ENCODE results near the gene PHPT1. TPM values are rescaled to one million over a fixed set of nuclear protein-coding genes. Genes with fewer than 3 reads are reported as not detected.

Gene PHPT1
- total RNA-seq, 1 experiment from 2014 or later = 94.7 TPM

DNA sequence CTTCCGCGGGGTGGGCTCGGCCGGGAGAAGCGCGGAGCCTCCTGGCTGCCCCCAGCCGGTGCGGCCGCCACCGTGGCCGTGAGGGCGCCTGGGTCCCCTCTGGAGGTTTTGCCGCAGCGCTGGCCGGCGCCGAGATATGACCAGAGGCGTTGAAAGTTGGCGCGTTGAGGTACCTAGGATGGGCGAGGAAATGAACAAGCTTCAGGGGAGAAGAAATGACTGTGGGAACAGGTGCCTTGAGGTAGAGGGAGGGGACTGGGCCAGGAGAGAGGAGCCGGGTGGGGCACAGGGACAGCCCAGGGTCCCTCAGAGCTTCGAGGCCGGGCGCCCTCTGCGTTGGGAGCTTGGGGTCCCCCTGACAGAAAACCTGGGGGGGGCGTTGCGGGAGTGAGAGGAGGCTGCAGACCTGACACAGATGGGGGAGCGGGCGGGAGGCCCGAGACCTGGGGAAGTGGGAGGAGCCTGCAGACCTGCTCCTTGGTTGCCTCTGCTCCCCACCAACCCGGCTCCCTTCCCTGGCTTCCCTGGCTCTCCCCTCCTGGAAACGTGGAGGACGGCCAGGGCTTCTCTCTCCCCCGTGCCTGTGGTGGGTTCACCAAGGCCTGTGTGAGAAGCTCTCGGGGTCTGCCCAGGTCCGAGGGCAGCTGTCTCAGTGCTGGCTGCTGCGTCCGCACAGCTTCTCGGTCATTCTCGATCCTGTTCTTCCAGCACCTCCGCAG is 27.2 kb upstream of the PHPT1 start:
- H3K4me1 ChIP-seq (ENCODE audit: insufficient read depth, low read length, poor library complexity, severe bottlenecking) = peaks cover 7% of the 10 kb centered on the region
- no peaks in the 10 kb centered on the region for H3K9me3 ChIP-seq (ENCODE audit: low read depth, low read length, poor library complexity, severe bottlenecking)
- TF ChIP-seq, protein P1, sequence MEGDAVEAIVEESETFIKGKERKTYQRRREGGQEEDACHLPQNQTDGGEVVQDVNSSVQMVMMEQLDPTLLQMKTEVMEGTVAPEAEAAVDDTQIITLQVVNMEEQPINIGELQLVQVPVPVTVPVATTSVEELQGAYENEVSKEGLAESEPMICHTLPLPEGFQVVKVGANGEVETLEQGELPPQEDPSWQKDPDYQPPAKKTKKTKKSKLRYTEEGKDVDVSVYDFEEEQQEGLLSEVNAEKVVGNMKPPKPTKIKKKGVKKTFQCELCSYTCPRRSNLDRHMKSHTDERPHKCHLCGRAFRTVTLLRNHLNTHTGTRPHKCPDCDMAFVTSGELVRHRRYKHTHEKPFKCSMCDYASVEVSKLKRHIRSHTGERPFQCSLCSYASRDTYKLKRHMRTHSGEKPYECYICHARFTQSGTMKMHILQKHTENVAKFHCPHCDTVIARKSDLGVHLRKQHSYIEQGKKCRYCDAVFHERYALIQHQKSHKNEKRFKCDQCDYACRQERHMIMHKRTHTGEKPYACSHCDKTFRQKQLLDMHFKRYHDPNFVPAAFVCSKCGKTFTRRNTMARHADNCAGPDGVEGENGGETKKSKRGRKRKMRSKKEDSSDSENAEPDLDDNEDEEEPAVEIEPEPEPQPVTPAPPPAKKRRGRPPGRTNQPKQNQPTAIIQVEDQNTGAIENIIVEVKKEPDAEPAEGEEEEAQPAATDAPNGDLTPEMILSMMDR (conservative IDR thresholded peaks at IDR 0.05; ENCODE audit: low read depth, low read length) = no peak
- TF ChIP-seq EZH2 (IDR thresholded peaks at IDR 0.05; ENCODE audit: borderline replicate concordance, low read depth, low read length, poor library complexity, severe bottlenecking) = no peak
- no TSS peak for BruUV-seq (replicated peaks)
- no peaks in the 10 kb centered on the region for H3K27me3 ChIP-seq (replicated peaks; ENCODE audit: insufficient read depth, low read depth, low read length, poor library complexity)
- ChIA-PET POLR2A (ENCODE audit: low non-redundant PET) (no interaction called here), CTCF (interaction anchor here (1.2 kb wide), 1 partner anchor 20 kb away, joined by 3 read pairs; the partner anchor contains the start of gene AJM1)
- no peak for DNase-seq (ENCODE audit: low spot score)
- peak overlapping the region; percentile 77 for H3K27ac ChIP-seq (ENCODE audit: low read depth, low read length, poor library complexity, severe bottlenecking)
- peak overlapping the region; percentile 38 for H3K4me3 ChIP-seq (ENCODE audit: low read depth, low read length, poor library complexity, severe bottlenecking)
- intact Hi-C loops (cut with micrococcal nuclease; ENCODE audit: unreplicated experiment) = no loop called here
- H3K36me3 ChIP-seq (ENCODE audit: insufficient read depth, low read length, poor library complexity, severe bottlenecking) = peaks cover 38% of the 10 kb centered on the region

GRCh38 chr9:136823136-136824046 is 25.8 kb upstream of the PHPT1 start:
- intact Hi-C loops (cut with micrococcal nuclease; ENCODE audit: unreplicated experiment) = no loop called here
- H3K27me3 ChIP-seq (replicated peaks; ENCODE audit: insufficient read depth, low read depth, low read length, poor library complexity) = no peaks in the 10 kb centered on the region
- ChIA-PET CTCF (interaction anchor here (0.6 to 1.2 kb wide), 2 partner anchors 19 to 204 kb away, joined by 3 to 5 read pairs; partner anchors contain the start of gene AJM1), POLR2A (ENCODE audit: low non-redundant PET) (interaction anchor here (0.5 to 0.6 kb wide), 2 partner anchors 13 to 376 kb away, joined by 3 to 5 read pairs; no protein-coding TSS in a partner anchor)
- H3K9me3 ChIP-seq (ENCODE audit: low read depth, low read length, poor library complexity, severe bottlenecking) = no peaks in the 10 kb centered on the region
- H3K4me1 ChIP-seq (ENCODE audit: insufficient read depth, low read length, poor library complexity, severe bottlenecking) = peaks cover 7% of the 10 kb centered on the region
- H3K27ac ChIP-seq (ENCODE audit: low read depth, low read length, poor library complexity, severe bottlenecking) = no peak overlapping the region
- TF ChIP-seq, protein P1 (conservative IDR thresholded peaks at IDR 0.05; ENCODE audit: low read depth, low read length) = no peak
- TF ChIP-seq EZH2 (IDR thresholded peaks at IDR 0.05; ENCODE audit: borderline replicate concordance, low read depth, low read length, poor library complexity, severe bottlenecking) = no peak
- DNase-seq (ENCODE audit: low spot score) = no peak
- H3K4me3 ChIP-seq (ENCODE audit: low read depth, low read length, poor library complexity, severe bottlenecking) = no peak overlapping the region
- BruUV-seq (replicated peaks) = no TSS peak
- peaks cover 45% of the 10 kb centered on the region for H3K36me3 ChIP-seq (ENCODE audit: insufficient read depth, low read length, poor library complexity, severe bottlenecking)

DNA sequence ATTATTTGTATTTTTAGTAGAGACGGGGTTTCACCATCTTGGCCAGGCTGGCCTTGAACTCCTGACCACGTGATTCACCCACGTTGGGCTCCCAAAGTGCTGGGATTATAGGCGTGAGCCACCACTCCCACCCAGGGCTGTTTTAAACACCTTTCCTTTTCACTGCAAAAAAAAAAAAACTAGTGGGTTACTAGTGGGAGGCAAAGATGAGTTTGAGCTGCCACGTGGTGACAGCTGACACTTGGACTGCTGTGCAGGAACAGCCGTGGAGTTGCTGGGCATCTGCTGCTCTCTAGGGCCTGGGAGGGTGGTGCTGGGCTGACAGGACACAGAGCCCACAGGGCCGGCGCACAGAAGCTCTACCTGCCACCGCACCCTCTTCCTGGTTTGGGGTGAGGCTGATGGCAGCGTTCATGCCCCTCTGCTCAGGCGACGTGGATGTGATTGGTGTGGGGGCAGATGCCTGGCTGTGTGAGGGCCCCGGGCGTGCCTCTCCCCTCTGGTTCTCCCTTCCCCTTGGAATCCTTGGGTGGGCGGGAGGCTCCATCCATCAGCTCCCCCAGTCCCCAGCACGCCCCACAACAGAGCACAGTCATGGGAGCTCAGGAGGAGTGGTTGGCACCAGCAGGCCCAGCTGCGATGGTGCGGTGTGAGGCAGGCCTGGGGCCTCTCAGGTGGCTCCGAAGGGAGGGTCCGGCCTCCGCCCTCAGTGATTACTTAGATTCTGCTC is 24.5 kb upstream of the PHPT1 start:
- no peaks in the 10 kb centered on the region for H3K9me3 ChIP-seq (ENCODE audit: low read depth, low read length, poor library complexity, severe bottlenecking)
- no peak overlapping the region for H3K4me3 ChIP-seq (ENCODE audit: low read depth, low read length, poor library complexity, severe bottlenecking)
- BruUV-seq (replicated peaks) = no TSS peak
- peaks cover 7% of the 10 kb centered on the region for H3K4me1 ChIP-seq (ENCODE audit: insufficient read depth, low read length, poor library complexity, severe bottlenecking)
- TF ChIP-seq, protein P1 (conservative IDR thresholded peaks at IDR 0.05; ENCODE audit: low read depth, low read length) = no peak
- TF ChIP-seq EZH2 (IDR thresholded peaks at IDR 0.05; ENCODE audit: borderline replicate concordance, low read depth, low read length, poor library complexity, severe bottlenecking) = no peak
- H3K27ac ChIP-seq (ENCODE audit: low read depth, low read length, poor library complexity, severe bottlenecking) = no peak overlapping the region
- no peaks in the 10 kb centered on the region for H3K27me3 ChIP-seq (replicated peaks; ENCODE audit: insufficient read depth, low read depth, low read length, poor library complexity)
- ChIA-PET POLR2A (ENCODE audit: low non-redundant PET) (no interaction called here), CTCF (no interaction called here)
- intact Hi-C loops (cut with micrococcal nuclease; ENCODE audit: unreplicated experiment) = no loop called here
- no peak for DNase-seq (ENCODE audit: low spot score)
- peaks cover 57% of the 10 kb centered on the region for H3K36me3 ChIP-seq (ENCODE audit: insufficient read depth, low read length, poor library complexity, severe bottlenecking)
